AG04450 (cell line): ENCODE measurements around the gene ADSS1. TPM values are rescaled to one million over a fixed set of nuclear protein-coding genes. Genes with fewer than 3 reads are reported as not detected.

Experiments
- CTCF ChIA-PET: fragments of 300-600, 350-600 bp; formaldehyde crosslinking; extraction: SDS; loops from one replicate; lab custom pipeline; 2022; ENCODE audit warnings: antibody characterized with exemption, inconsistent platforms; lab: Charles Lee
- POLR2A ChIA-PET: fragments of 350-600 bp; formaldehyde crosslinking; extraction: SDS; loops from one replicate; lab custom pipeline; 2021; ENCODE audit warnings: antibody characterized with exemption, inconsistent platforms; lab: Yijun Ruan, JAX
- DNase-seq: peaks from one replicate; pipeline ENCODE4 v3.0.0-alpha.2; 2011; ENCODE audit warnings: low read depth, low spot score
- H3K27ac ChIP-seq: one replicate; pipeline ENCODE4 v1.5.1; 2012; ENCODE audit warnings: low read depth, low read length, control low read depth
- H3K27me3 ChIP-seq: one replicate; pipeline ENCODE4 v1.6.0; 2012; ENCODE audit warnings: low read length; ENCODE audit not compliant: control insufficient read depth, insufficient read depth
- H3K4me3 ChIP-seq: 2 replicates; pipeline ENCODE4 v1.5.1; 2011; ENCODE audit warnings: mild to moderate bottlenecking, low read depth, low read length, control low read depth
- H3K9me3 ChIP-seq: 2 replicates; pipeline ENCODE4 v1.5.1; 2012; ENCODE audit warnings: low read length; ENCODE audit not compliant: control insufficient read depth, insufficient read depth
- CTCF ChIP-seq: IDR thresholded peaks from 2 replicates; pipeline ENCODE4 v1.5.1; 2011; ENCODE audit warnings: low read depth, low read length, control low read depth, inconsistent platforms
- polyA plus RNA-seq: library from polyadenylated mRNA; depleted of rRNA; stranded (reverse); fragments of >200 nt; gene quantifications from 2 replicates; pipeline ENCODE4 v1.2.3, GENCODE V29; 2011

ADSS1 gene
- polyA plus RNA-seq, 1 experiment: 2.8 TPM

DNA sequence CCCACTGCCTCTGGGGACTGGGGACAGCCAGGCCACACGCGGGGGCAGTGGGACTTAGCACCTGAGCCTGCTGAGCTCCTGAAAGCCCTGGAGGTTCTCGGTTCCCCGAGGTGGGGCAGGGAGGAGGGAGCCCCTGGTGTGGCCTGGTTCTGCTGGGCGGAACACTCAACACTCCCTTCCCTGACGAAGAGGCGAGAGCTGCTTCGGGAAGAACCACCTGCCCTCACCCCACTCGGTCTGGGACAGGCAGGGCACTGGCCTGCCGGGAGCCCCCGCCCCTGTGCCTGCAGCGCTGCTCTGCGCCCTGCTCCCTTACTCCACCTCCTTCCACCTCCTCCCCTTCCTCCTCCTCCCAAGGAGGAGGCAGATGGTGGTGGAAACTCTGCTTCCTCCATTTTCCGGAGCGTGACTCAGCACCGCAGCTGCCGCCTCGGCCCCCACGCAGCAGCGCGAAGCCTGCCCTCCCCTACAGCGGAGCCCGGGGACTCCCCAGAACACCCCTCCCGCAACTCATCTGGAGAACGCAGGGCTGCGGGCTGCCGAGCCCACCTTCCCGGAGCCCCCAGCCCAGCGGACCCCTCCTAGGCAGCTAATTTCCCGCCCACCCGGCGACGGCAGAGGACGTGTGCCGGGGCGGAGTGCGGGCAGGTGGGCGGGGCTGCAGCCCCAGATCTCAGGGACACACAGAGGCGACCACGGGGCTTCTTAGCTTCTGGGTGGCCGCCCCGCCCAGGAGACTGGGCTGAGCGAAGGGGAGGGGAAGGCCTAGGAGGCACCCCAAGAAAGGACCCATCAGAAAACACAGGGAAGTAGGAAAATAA, 46.3 kb upstream of the ADSS1 start:
- no peak for TF ChIP-seq CTCF
- ChIA-PET CTCF (interaction anchor here (0.6 to 1.2 kb wide), 5 partner anchors 12 to 867 kb away, joined by 3 to 6 read pairs (median 3); no protein-coding TSS in a partner anchor), POLR2A (interaction anchor here (0.6 to 1.7 kb wide), 3 partner anchors 12 to 20 kb away, joined by 3 to 9 read pairs (median 4); no protein-coding TSS in a partner anchor)
- peak overlapping the region; percentile 60 for H3K4me3 ChIP-seq
- DNase-seq: peak; percentile 54
- no peaks in the 10 kb centered on the region for H3K27me3 ChIP-seq
- peak overlapping the region; percentile 95 for H3K27ac ChIP-seq
- H3K9me3 ChIP-seq: no peaks in the 10 kb centered on the region; the same call in 1 of the 2 replicates

DNA sequence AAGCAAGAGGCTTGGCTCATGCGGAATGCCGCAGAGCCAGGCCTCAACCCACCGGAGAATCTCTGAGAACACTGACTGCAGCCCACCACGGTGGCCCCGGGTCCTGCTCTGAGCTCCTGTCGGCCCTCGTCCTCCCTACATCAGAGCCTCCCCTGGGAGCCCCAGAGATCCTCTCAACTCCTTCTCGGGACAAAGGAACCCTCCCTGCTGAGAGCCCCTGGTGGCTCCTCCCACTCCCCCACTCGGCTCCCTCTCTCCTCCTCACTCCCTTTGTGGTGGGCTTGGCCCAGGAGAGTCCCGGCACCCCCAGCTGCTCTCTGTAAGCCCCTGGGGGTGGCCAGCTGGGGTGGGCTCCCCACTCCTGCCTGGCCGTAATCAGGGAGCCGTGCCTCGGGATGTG, 45.7 kb upstream of the ADSS1 start:
- H3K27me3 ChIP-seq: no peaks in the 10 kb centered on the region
- ChIA-PET CTCF (interaction anchor here (0.6 to 1.2 kb wide), 5 partner anchors 12 to 867 kb away, joined by 3 to 6 read pairs (median 3); no protein-coding TSS in a partner anchor), POLR2A (interaction anchor here (1.4 to 1.7 kb wide), 2 partner anchors 12 to 13 kb away, joined by 4 to 9 read pairs; no protein-coding TSS in a partner anchor)
- H3K27ac ChIP-seq: peak overlapping the region; percentile 95
- no peak for TF ChIP-seq CTCF
- H3K4me3 ChIP-seq: peak overlapping the region; percentile 60
- no peaks in the 10 kb centered on the region; the same call in 1 of the 2 replicates for H3K9me3 ChIP-seq
- no peak for DNase-seq

DNA sequence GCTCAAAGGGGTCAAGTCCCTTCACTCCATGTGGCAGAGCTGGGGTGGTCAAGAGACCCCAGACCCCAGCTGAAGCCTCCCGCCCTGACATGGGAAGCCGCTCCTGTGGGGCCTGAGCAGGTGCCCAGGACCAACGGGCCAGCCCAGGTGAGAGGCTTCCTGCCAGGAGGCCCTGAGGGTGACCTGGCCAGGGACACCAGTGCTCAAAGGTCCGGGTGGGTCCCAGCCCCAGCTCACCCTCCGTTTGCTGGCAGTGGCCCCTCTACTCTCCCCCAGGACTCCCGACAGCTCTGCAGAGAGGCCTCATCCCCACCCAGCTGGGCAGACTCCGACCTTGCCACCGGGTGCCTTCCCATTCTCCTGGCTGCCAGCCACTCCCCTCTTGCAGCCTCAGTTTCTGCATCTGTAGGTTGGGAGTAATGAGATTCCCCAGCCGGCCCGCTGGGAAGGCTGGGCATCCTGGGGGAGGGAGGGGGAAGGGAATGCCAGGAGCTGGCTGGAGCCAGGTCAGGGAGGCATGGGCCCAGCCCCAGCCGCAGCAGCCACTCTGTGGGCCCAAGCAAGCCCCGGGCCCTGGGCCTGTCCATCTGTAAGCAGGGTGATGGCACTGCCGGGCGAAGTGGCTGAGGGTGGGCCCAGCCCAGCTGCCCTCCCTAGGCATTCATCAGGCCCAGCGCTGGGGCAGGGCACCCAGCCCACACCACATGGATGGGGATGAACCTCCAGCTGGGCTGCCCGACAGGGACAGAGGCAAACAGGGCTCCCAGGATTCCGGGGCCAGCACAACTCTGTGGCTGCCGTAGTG, 44.9 kb upstream of the ADSS1 start:
- Histone ChIP-seq H3K4me3 (no peak overlapping the region), H3K27me3 (no peaks in the 10 kb centered on the region), H3K9me3 (peaks cover 1% of the 10 kb centered on the region; the same call in 1 of the 2 replicates), H3K27ac (peak overlapping the region; percentile 95)
- CTCF ChIA-PET: interaction anchor here (1.2 kb wide), 1 partner anchor 27 kb away, joined by 3 read pairs; no protein-coding TSS in a partner anchor
- POLR2A ChIA-PET: interaction anchor here (1.4 to 1.7 kb wide), 2 partner anchors 11 to 13 kb away, joined by 4 to 9 read pairs; no protein-coding TSS in a partner anchor
- DNase-seq: no peak
- TF ChIP-seq CTCF: no peak

- peak overlapping the region; percentile 99 for H3K27ac ChIP-seq
- DNase-seq: no peak
- TF ChIP-seq CTCF: no peak
- CTCF ChIA-PET: no interaction called here
- peaks cover 6% of the 10 kb centered on the region for H3K9me3 ChIP-seq
- 0 out of 2 replicates have a peak overlapping the region, but pooled peaks have one; percentile 13 for H3K4me3 ChIP-seq
- H3K27me3 ChIP-seq: no peaks in the 10 kb centered on the region
- POLR2A ChIA-PET: interaction anchor here (0.9 to 1.0 kb wide), 2 partner anchors 11 to 48 kb away, joined by 3 read pairs; no protein-coding TSS in a partner anchor
These were observed 43.8 kb upstream of the ADSS1 start for GRCh38 chr14:104680056-104680805.
